HG03432 (cell line): ENCODE measurements around the gene EXD1.

Source experiments
- ATAC-seq: cut with Tn5 transposase; IDR thresholded peaks from one replicate; pipeline ENCODE4 v1.9.1; 2021; ENCODE audit warnings: mild to moderate bottlenecking, moderate library complexity; ENCODE audit not compliant: unreplicated experiment

The EXD1 gene

DNA sequence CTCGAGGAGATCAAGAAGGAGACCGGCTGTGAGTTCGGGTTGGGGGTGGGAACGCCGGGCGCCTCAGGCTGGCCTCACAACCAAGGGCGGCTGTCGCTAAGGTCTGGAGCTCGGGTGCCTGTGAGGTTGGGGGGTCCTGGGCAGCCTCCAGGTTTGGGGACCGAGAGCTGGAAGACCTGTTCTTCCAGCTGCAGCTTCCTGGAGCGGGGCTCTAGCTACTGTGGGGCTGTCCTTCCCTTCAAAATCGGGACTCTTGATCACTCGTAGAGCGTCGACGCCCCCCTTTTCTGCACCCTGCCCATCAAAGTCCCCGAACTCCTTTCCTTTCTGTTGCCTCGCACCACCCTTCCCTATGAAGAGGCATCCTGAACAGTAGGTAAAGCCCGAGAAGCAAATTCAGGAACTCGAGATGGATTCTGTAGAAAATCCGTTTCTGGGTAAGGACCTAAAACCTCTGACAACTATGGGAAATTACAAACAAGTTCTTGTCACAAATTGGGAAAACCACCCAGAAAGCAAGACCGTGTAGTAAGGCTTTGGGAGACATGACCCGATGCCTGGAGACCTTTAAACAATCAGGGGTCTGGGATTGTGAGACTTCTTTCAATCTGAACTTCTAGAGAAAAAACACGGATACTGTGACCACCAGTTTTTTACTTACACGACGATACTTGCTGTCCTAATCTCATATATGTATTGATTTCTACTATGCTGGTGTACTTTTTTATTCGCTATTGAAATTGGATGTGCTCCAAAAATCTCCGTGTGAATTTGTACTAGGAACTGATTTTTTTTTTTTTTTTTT, 1.1 kb upstream of the EXD1 start:
- peak; percentile 52 for ATAC-seq

DNA sequence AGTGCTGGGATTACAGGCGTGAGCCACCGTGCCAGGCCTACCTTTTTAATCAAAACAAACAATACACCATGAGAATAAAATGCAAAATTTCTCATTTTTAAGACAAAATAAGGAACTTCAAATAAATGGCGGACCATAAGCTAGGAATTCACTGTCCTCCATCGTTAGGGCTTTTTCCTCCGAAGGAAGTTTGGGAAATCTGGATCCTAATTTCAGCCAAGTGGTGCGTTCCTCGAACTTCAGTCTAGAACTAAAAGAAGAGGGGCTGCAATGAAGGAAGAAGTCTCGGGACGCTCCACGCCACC, 260 bp downstream of the EXD1 start:
- no peak for ATAC-seq

DNA sequence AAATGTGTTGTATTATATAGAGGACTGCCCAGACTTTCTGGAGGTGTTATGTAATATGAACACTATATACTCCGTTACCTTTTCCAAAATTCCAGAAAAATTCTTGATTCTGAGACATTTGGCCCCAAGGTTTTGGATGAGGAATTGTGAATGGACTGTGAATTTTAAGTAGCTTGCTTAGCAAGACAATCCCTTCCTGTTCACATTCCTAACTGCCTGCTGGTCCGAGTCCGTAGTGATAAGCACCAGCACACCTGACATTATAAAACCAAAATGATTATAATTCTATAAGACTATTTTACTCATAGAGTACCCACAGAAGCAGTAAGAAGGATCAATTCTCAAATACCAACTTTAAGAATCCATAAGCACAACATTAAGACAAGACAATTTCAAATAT, 11.2 kb downstream of the EXD1 start:
- no peak for ATAC-seq

DNA sequence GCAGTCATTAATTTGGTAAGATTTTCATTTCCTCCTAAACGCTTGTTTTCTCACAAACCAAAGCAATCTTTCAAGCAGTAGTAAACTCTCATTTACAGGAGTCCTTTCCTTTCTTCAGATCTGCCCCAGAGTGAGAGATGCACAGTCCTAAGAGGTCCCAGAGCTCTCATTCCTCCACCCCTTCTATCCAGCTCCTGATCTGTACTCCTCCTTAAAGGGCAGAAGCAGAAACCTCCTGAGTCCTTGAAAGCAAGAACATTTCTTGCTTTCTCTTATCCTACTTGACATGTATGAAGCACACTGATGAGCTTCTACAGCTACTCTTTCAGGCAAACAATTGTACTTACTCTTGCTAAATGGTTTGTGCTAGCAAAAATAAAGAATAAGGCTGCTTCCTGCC, 11.7 kb downstream of the EXD1 start:
- ATAC-seq, result no peak

DNA sequence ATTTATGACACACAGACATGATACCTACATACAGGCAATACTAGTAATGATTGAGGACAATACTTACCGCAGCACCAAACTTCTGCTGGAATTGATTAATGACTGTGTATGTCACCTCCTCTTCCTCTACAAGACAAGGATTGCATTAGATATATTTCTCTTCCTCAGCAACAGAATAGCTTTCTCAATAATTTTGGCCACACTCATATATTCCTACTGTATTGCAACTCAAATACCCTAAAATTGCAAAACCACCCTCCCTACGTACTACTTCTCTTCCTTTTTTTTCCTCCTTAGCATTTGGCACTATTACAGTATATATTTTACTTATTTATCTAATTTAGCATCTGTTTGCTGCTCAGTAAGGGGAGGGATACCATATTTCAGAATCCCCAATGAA, 14.8 kb downstream of the EXD1 start:
- no peak for ATAC-seq

DNA sequence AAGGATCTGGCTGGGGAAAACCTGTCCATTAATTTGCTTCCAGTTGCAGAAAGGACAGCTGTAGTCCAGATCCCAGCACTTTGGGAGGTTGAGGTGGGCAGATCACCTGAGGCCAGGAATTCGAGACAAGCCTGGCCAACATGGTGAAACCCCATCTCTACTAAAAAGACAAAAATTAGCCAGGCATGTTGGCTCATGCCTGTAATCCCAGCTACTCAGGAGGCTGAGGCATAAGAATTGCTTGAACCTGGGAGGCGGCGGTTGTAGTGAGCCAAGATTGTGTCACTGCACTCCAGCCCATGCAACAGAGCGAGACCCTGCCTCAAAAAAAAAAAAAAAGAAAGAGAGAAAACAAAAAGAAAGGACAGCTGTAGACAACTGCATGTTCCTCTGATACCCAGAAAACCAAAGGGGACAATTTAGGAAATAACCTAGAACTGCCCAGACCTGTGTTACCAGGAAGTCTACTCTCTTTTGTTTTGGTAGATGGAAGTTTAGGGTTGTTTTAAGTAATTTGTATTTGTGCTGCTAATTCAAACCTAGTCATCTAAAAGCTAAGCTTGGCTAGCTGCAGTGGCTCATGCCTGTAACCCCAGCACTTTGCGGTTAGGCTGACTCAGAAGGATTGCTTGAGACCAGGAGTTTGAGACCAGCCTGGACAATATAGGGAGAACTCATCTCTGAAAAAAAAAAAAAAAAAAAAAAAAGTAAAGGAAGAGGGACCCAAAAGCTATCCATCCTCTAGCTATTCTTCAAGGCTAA, 22.7 kb downstream of the EXD1 start:
- no peak for ATAC-seq

DNA sequence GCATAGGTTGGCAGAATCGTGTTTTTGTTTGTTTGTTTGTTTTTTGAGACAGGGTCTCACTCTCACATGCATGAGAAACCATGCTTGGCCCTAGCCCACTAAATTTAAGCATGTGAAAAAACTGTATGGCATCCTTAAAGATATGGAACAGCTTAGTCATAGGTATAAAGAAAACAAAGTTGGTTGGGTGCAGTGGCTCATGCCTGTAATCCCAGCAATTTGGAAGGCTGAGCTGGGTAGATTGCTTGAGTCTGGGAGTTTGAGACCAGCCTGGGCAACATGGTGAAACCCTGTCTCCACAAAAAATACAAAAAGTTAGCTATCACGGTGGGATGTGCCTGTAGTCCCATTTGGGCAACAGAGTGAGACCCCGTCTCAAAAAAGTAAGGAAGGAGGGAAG, 25.2 kb downstream of the EXD1 start:
- no peak for ATAC-seq

DNA sequence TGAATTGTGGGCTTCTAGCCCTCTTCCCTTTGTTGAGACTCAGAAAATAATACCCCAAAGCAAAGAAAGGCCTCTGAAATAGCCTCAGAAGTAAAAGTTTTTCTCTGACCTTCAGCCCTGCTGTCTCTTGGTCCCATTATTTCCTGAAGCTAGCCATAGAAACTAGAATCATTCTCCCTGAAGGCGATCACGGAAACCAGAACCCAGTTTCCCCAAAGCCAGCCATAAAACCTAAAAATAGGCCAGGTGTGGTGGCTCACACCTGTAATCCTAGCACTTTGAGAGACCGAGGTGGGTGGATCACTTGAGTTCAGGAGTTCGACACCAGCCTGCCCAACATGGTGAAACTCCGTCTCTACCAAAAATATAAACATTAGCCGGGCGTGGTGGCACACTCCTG, 27.2 kb downstream of the EXD1 start:
- ATAC-seq, result no peak

DNA sequence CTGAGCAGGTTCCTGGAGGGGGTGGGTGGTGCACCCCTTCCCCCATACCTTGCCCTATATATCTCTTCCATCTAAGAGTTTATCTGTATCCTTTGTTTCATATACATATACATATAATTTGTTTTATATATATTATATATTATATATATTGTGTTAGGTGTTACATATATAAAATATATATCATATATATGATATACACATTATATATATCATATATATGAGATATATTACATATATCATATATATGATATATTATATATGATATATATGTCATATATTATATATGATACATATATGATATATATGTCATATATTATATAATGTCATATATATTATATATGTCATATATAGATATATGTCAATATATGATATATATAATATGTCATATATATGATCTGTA, 31.1 kb downstream of the EXD1 start:
- no peak for ATAC-seq

DNA sequence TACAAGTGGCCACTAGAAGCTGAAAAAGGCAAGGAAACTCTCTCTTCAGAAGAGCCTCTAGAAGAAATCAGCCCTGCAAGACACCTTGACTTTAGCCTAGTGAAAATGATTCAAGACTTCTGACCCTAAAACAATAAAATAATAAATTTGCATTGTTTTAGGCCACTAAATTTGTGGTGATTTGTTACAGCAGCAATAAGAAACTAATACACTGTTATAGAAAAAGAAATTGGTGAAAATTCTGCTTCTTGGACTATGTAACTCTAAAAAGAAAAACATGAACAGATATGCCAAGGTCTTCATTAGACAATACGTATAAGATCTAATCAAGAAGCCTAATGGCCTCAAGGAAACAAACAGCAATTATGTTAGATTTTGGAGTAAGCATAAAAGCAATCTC, 36.1 kb downstream of the EXD1 start:
- ATAC-seq, result no peak

DNA sequence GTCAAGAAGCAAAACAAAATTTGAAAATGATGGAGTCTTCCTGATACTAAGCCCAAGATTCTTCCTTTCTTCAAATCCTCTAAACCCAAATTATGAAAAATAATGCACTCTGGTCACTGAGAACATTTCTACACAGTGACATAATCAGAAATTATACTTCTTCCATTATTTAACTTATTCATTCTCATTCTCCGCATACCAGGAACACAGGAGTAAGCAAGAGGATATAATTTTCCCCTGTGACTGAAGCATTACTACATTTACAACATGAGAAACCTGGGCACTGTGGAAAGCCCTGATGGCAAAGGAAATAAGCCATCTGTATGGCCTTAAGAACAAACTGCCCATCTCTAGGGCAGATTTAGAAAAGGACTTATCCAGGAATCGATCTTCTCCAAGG, 47.0 kb downstream of the EXD1 start:
- no peak for ATAC-seq

DNA sequence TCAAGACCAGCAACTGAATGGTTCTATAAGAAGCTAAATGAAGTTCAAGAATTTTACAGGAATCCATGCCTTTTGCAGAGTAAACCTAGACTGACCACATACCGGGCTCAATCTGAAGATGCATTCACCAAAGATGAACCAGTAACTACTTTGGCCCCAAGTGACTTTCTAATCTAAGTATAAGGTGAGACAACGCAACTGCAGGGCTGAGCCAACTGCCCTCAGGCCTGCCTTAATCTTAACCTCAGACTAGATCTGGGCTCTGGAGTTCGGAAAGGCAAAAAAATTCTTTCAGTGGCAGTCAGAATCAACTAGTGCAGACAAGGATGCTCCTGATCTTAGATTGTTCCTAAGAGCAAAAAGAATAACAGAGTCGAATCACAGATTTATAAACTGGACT, 48.3 kb downstream of the EXD1 start:
- no peak for ATAC-seq

DNA sequence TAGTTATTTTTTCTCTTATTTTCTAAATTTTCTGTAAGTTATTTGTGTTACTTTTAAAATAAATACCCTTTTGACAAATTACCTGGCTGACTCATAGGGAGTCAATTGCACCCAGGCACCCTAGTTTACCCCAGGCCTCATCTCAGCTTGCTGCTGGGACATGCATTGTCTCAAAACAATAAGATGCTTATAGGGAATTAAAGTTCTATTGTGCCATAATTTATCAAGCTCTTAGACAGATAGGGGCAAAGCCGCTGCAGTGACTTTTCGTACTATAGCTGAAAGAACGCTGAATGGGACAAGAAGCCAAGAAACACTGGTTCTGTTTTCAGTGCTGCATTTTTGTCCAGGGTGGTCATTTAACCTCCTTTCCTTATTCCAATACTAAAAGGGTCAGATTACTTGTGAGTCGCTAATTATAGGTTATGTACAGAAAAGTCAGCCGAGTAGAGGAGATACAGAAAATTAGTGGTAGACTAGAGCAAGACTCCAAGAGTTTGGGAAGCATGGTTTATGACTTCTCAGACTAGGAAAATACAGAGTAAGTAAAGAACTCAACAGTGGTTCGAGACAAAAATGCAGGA, 50.3 kb downstream of the EXD1 start:
- no peak for ATAC-seq

DNA sequence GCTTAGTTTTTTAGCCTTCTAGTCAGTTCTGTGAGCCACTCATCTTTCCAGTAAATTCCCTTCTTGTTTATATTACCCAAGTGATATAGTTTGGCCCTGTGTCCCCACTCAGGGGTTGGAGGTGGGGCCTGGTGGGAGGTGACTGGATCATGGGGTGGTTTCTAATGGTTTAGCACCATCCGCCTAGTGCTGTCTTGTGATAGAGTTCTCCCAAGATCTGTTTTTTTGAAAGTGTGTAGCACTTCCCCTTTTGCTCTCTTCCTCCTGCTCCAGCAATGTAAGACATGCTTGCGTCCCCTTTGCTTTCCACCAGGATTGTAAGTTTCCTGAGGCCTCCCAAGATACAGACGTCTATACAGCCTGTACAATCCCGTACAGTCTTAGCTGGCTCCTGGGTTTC, 60.8 kb downstream of the EXD1 start:
- ATAC-seq, result no peak

DNA sequence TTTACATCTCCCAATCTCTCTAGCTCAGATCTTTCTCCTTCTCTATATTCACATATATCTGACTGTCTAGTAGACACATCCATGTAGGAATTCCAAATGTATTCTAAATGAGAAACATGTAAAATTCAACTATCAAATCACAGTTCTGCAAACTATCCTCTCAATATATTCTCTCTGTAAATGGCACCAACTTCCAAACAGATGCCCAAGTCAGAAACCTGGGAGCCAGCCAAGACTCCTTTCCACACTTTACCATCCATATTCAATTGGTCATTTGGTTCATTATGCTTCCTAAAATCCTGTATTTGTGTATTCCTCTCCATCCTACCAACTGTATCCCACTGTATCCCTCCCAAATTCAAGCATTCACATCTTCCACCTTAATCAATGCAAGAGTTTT, 61.5 kb downstream of the EXD1 start:
- ATAC-seq, result no peak

DNA sequence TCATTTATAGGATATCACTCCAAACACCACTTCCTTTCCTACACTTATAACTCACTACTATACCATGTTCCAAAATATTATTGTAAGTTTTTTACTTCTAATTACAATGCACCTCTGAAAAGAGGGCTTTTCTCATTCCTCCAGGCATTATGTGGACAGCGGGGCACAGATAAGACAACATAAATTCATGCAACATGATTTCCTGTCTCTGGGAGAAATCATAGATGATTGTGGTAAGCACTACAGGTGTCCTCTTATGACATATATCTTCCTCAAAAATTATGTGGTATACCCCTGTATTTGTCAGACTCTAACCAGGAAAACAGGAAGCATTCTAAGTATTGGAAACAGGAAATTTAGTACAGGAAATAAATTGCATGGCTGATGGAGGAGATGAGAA, 68.8 kb downstream of the EXD1 start:
- ATAC-seq, result no peak

DNA sequence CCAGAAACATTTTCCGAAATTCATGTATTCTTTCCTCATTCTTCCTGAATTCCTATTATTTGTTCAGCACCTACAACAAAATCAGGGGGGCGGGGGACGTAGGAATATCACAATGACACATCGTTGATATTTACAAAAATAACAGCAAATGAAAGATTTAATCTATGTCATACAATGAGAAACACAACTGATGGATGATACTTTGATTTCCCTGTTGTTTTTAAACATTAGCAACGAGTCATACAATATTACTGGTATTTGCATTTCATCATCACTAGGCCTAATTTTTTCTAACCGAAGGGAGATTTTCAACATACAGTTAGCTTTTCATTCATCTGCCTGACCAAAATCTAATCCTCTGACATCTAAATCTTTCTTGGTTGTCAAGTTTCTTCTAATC, 69.2 kb downstream of the EXD1 start:
- ATAC-seq, result no peak

DNA sequence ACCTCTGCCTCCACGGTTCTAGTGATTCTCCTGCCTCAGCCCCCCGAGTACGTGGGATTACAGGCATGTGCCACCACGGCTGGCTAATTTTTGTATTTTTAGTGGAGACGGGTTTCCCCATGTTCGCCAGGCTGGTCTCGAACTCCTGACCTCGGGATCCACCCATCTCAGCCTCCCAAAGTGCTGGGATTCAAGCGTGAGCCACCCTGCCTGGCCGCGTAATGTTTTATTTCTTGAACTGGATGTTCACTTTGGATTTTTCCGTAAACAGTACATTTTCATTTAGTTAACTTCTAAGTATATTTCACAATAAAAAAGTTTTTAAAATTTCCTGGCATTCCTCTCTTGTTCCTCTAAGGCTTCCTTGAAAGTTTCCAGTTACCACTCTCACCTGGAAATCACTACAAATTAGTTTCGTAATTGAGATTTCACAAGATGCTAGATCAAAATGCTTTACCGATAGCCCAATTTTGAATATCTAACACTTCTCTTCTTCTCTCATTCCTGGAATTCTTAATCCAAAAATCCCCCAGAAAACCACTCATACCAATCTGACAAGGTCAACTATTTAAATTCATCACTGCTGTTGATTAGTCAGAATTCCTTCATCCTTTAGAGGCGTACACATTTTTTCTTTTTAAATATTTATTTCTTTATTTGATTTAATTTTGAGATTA, 69.8 kb downstream of the EXD1 start:
- ATAC-seq, result no peak

DNA sequence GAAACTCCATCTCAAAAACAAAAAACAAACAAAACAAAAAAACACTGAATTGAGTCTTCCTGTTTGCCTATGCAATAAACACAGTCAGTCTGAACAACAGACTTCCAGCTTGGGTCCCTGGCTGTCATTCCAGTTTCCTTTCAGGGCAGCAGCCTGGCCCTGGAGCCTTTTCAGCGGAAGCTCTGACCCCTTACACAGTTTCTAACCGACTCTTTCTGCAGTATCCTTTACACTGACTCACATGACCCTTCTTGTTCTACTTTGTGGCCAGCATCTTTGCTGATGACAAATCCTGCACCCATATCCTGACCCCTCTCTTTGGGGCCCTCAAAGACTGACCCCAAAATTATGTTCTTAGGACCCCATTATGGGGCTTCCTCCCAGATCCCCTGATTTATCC, 76.1 kb downstream of the EXD1 start:
- ATAC-seq, result no peak

DNA sequence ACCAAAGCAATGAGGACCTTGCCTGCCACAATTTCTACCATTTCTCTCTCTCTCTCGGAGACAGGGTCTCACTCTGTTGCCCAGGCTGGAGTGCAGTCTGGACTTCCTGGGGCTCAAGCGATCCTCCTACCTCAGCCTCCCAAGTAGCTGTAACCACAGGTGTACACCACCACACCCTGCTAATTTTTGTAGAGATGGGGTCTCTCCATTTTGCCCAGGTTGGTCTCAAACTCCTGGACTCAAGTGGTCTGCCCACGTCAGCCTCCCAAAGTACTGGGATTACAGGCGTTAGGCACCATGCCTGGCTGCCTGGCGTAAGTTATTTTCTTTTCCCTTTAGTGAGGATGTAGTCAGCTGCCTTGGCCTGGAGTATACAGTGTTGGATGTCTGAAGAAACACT, 76.8 kb downstream of the EXD1 start:
- no peak for ATAC-seq

DNA sequence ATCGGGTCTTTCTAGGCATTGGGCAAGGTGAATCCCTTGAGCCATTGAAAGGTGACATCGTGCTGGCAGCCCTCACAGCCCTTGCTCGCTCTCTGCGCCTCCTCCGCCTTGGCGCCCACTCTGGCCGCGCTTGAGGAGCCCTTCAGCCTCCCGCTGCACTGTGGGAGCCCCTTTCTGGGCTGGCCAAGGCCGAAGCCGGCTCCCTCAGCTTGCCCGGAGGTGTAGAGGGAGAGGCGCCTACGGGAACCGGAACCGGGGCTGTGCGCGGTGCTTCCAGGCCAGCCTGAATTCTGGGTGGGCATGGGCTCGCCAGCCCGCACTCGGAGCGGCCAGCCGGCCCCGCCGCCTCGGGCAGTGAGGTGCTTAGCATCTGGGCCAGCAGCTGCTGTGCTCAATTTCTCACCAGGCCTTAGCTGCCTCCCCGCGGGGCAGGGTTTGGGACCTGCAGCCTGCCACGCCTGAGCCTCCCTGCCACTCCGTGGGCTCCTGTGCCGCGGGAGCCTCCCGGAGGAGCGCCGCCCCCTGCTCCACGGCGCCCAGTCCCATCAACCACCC, 79.0 kb downstream of the EXD1 start:
- no peak for ATAC-seq

DNA sequence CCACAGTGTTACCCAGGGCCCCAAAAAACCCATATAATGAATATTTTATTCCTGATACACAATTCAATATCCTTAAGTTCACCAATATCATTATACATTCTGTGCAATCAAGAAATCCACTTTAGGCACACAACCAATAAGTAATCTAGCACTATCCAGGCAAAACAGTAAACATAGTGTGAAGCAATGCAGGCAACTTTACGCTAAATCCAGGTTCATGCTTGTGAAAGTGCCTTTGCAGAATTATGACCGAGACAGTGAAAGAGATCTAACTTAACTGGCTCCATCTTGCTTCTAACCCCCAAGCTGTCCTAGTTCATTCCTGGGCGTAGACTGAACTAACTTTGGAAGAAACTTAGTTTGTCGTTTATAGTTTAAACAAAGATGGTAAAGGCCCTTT, 80.3 kb downstream of the EXD1 start:
- ATAC-seq, result no peak
